K562 (cell line): Measurements from ENCODE around the gene GSKIP. TPM values are rescaled to one million over a fixed set of nuclear protein-coding genes. Genes with fewer than 3 reads are reported as not detected.

Source experiments
- ATF7 ChIP-seq: fragments of 450-650 bp; IDR thresholded peaks from 2 replicates; pipeline ENCODE4 v1.7.1; 2014; ENCODE audit warnings: mild to moderate bottlenecking, moderate library complexity
- BRD9 ChIP-seq: fragments of 450-650 bp; IDR thresholded peaks from 2 replicates; pipeline ENCODE4 v1.6.1; 2018; ENCODE audit warnings: low read depth; ENCODE audit not compliant: partially characterized antibody
- CBX5 ChIP-seq: IDR thresholded peaks from 2 replicates; pipeline ENCODE4 v1.6.1; 2014; ENCODE audit warnings: low read depth, borderline replicate concordance
- DDX20 ChIP-seq: fragments of 450-650 bp; IDR thresholded peaks from 2 replicates; pipeline ENCODE4 v1.6.1; 2016; ENCODE audit warnings: missing genetic modification characterization, low read depth, mild to moderate bottlenecking, missing compliant biosample characterization, moderate library complexity
- ETV6 ChIP-seq, 3 experiments: fragments of 150-350 bp in 1 of 3; sonication (generic) in 1 of 3; formaldehyde crosslinking in 1 of 3; IDR thresholded peaks; 2 replicates each; pipeline versions ENCODE4 v1.6.1 to v1.8.0; 2014 to 2022; ENCODE audit warnings: borderline replicate concordance in 2 of 3, low read depth in 2 of 3, antibody characterized with exemption in 1 of 3, low read length in 1 of 3, mild to moderate bottlenecking in 1 of 3, missing genetic modification reagents in 1 of 3
- GTF2E2 ChIP-seq: fragments of 200-800 bp; sonication (Bioruptor generic); IDR thresholded peaks from 2 replicates; pipeline ENCODE4 v1.6.1; 2016; ENCODE audit warnings: missing genetic modification characterization, missing compliant biosample characterization
- NR2F6 ChIP-seq: fragments of 450-650 bp; formaldehyde crosslinking; IDR thresholded peaks from 2 replicates; pipeline ENCODE4 v1.4.0; 2020; ENCODE audit warnings: mild to moderate bottlenecking
- NRF1 ChIP-seq, 2 experiments: fragments of 450-650 bp; IDR thresholded peaks in 1 of 2; conservative IDR thresholded peaks in 1 of 2; 2 replicates each; pipeline ENCODE4 v1.6.1; 2014; ENCODE audit warnings: mild to moderate bottlenecking in 2 of 2
- RBM39 ChIP-seq: fragments of 200-400 bp; formaldehyde crosslinking; optimal IDR thresholded peaks from 2 replicates; pipeline ENCODE3; 2018; ENCODE audit warnings: low read depth, low read length
- RNF2 ChIP-seq: sonication (generic); IDR thresholded peaks from 2 replicates; pipeline ENCODE4 v1.6.1; 2016
- SIX5 ChIP-seq, 2 experiments: IDR thresholded peaks; 2 replicates each; pipeline ENCODE4 v1.6.1; 2011; ENCODE audit warnings: low read length in 2 of 2, borderline replicate concordance in 1 of 2, low read depth in 1 of 2, mild to moderate bottlenecking in 1 of 2, moderate library complexity in 1 of 2; ENCODE audit not compliant: insufficient read depth in 1 of 2
- TAL1 ChIP-seq: fragments of 450-650 bp; IDR thresholded peaks from 2 replicates; pipeline ENCODE4 v1.6.1; 2016; ENCODE audit warnings: mild to moderate bottlenecking
- TRIM28 ChIP-seq: fragments of 450-650 bp; IDR thresholded peaks from 2 replicates; pipeline ENCODE4 v1.6.1; 2017
- ZNF239 ChIP-seq: fragments of 250-450 bp; sonication (Bioruptor Pico); IDR thresholded peaks from 2 replicates; pipeline ENCODE4 v1.4.0; 2020; ENCODE audit warnings: mild to moderate bottlenecking
- polyA plus RNA-seq, 8 experiments: library from polyadenylated mRNA; depleted of rRNA in 4 of 8; stranded (reverse) in 5 of 8; unstranded in 3 of 8; fragments of >200 nt; fragmentation: Nextera tagmentation in 2 of 8; fragmentation: Illumina TruSeq in 1 of 8; extraction: Ambion mirVana in 2 of 8; extraction: Trizol in 1 of 8; gene quantifications; 2 replicates each; pipeline versions ENCODE4 v1.2.1 to v1.2.3, GENCODE V29; 2011 to 2014; ENCODE audit warnings: inconsistent platforms in 1 of 8, missing spikeins in 1 of 8
- total RNA-seq, 7 experiments: library from RNA; depleted of rRNA in 6 of 7; stranded (reverse); fragments of >200 nt in 6 of 7; fragmentation: Illumina TruSeq in 2 of 7; extraction: Trizol in 2 of 7; gene quantifications; 2 replicates each; pipeline versions ENCODE4 v1.2.1 to v1.2.3, GENCODE V29; 2011 to 2021; ENCODE audit warnings: low replicate concordance in 1 of 7
- TF ChIP-seq, protein P1 (sequence below): fragments of 200-800 bp; sonication (Bioruptor generic); IDR thresholded peaks from 2 replicates; pipeline ENCODE4 v1.6.1; 2016; ENCODE audit warnings: missing genetic modification characterization, missing compliant biosample characterization
- TF ChIP-seq, protein P2 (sequence below): fragments of 200-800 bp; sonication (Bioruptor generic); IDR thresholded peaks from 2 replicates; pipeline ENCODE4 v1.6.1; 2017; ENCODE audit warnings: missing genetic modification characterization, missing compliant biosample characterization
- TF ChIP-seq, protein P3 (sequence below): sonication (generic); formaldehyde crosslinking; IDR thresholded peaks from 2 replicates; pipeline ENCODE4 v1.5.0; 2020; ENCODE audit warnings: missing genetic modification reagents
- TF ChIP-seq, protein P4 (sequence below): fragments of 450-650 bp; IDR thresholded peaks from 2 replicates; pipeline ENCODE4 v1.6.1; 2018; ENCODE audit not compliant: partially characterized antibody

GSKIP gene
- total and polyA plus RNA-seq, 9 of the 15 experiments (the other 6 are each of a cell fraction or from before 2014, with no cell fraction given) = 12.9 to 58.9 (median 22.2) TPM

GRCh38 chr14:96368534-96368933 is 5.2 kb downstream of the GSKIP start (continued):
- TF ChIP-seq, protein P1, sequence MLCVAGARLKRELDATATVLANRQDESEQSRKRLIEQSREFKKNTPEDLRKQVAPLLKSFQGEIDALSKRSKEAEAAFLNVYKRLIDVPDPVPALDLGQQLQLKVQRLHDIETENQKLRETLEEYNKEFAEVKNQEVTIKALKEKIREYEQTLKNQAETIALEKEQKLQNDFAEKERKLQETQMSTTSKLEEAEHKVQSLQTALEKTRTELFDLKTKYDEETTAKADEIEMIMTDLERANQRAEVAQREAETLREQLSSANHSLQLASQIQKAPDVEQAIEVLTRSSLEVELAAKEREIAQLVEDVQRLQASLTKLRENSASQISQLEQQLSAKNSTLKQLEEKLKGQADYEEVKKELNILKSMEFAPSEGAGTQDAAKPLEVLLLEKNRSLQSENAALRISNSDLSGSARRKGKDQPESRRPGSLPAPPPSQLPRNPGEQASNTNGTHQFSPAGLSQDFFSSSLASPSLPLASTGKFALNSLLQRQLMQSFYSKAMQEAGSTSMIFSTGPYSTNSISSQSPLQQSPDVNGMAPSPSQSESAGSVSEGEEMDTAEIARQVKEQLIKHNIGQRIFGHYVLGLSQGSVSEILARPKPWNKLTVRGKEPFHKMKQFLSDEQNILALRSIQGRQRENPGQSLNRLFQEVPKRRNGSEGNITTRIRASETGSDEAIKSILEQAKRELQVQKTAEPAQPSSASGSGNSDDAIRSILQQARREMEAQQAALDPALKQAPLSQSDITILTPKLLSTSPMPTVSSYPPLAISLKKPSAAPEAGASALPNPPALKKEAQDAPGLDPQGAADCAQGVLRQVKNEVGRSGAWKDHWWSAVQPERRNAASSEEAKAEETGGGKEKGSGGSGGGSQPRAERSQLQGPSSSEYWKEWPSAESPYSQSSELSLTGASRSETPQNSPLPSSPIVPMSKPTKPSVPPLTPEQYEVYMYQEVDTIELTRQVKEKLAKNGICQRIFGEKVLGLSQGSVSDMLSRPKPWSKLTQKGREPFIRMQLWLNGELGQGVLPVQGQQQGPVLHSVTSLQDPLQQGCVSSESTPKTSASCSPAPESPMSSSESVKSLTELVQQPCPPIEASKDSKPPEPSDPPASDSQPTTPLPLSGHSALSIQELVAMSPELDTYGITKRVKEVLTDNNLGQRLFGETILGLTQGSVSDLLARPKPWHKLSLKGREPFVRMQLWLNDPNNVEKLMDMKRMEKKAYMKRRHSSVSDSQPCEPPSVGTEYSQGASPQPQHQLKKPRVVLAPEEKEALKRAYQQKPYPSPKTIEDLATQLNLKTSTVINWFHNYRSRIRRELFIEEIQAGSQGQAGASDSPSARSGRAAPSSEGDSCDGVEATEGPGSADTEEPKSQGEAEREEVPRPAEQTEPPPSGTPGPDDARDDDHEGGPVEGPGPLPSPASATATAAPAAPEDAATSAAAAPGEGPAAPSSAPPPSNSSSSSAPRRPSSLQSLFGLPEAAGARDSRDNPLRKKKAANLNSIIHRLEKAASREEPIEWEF (CRISPR knock-in tag) = no peak
- TF ChIP-seq RBM39 (no peak), TAL1 (no peak), TRIM28 (peak; percentile 35; the same call in 1 of the 2 replicates), BRD9 (no peak), GTF2E2 (no peak), DDX20 (no peak), NR2F6 (CRISPR knock-in tag) (no peak), ZNF239 (no peak), SIX5 (IDR thresholded peaks at IDR 0.05; ENCODE audit: borderline replicate concordance in 1 of 2, insufficient read depth in 1 of 2, low read depth in 1 of 2, low read length in 2 of 2) (no peak), CBX5 (0 out of 2 replicates have a peak, but pooled peaks have one; percentile 16), NRF1 (conservative IDR thresholded peaks at IDR 0.05 in 1 of 2, IDR thresholded peaks at IDR 0.05 in 1 of 2) (no peak), ATF7 (0 out of 2 replicates have a peak, but pooled peaks have one; percentile 15), RNF2 (no peak), ETV6 (IDR thresholded peaks at IDR 0.05; ENCODE audit: borderline replicate concordance in 1 of 2, low read depth in 2 of 2, low read length in 1 of 2) (no peak), ETV6 (CRISPR knock-in tag; IDR thresholded peaks at IDR 0.05; ENCODE audit: borderline replicate concordance) (no peak)
- TF ChIP-seq, protein P2, sequence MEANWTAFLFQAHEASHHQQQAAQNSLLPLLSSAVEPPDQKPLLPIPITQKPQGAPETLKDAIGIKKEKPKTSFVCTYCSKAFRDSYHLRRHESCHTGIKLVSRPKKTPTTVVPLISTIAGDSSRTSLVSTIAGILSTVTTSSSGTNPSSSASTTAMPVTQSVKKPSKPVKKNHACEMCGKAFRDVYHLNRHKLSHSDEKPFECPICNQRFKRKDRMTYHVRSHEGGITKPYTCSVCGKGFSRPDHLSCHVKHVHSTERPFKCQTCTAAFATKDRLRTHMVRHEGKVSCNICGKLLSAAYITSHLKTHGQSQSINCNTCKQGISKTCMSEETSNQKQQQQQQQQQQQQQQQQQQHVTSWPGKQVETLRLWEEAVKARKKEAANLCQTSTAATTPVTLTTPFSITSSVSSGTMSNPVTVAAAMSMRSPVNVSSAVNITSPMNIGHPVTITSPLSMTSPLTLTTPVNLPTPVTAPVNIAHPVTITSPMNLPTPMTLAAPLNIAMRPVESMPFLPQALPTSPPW (CRISPR knock-in tag) = peak; percentile 39; the same call in 1 of the 2 replicates
- TF ChIP-seq, protein P3, sequence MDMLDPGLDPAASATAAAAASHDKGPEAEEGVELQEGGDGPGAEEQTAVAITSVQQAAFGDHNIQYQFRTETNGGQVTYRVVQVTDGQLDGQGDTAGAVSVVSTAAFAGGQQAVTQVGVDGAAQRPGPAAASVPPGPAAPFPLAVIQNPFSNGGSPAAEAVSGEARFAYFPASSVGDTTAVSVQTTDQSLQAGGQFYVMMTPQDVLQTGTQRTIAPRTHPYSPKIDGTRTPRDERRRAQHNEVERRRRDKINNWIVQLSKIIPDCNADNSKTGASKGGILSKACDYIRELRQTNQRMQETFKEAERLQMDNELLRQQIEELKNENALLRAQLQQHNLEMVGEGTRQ (CRISPR knock-in tag) = peak; percentile 55
- TF ChIP-seq, protein P4, sequence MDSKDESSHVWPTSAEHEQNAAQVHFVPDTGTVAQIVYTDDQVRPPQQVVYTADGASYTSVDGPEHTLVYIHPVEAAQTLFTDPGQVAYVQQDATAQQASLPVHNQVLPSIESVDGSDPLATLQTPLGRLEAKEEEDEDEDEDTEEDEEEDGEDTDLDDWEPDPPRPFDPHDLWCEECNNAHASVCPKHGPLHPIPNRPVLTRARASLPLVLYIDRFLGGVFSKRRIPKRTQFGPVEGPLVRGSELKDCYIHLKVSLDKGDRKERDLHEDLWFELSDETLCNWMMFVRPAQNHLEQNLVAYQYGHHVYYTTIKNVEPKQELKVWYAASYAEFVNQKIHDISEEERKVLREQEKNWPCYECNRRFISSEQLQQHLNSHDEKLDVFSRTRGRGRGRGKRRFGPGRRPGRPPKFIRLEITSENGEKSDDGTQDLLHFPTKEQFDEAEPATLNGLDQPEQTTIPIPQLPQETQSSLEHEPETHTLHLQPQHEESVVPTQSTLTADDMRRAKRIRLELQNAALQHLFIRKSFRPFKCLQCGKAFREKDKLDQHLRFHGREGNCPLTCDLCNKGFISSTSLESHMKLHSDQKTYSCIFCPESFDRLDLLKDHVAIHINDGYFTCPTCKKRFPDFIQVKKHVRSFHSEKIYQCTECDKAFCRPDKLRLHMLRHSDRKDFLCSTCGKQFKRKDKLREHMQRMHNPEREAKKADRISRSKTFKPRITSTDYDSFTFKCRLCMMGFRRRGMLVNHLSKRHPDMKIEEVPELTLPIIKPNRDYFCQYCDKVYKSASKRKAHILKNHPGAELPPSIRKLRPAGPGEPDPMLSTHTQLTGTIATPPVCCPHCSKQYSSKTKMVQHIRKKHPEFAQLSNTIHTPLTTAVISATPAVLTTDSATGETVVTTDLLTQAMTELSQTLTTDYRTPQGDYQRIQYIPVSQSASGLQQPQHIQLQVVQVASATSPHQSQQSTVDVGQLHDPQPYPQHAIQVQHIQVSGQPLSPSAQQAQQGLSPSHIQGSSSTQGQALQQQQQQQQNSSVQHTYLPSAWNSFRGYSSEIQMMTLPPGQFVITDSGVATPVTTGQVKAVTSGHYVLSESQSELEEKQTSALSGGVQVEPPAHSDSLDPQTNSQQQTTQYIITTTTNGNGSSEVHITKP = peak; percentile 69
